Measurements from ENCODE around the gene CDK5.
"Not testable (repeated sequence)": the region's sequence is repeated elsewhere in the genome, so short reads cannot be mapped to it uniquely, and the experiment has no call there.

The CDK5 gene

GRCh38 chr7:151056666-151057505 is 811 bp downstream of the CDK5 start:
- DNase-seq (ENCODE audit: low spot score): no peak

- no peak for DNase-seq (ENCODE audit: low spot score)
Observed at GRCh38 chr7:151056283-151056665, 1.4 kb downstream of the CDK5 start.

- no peak for DNase-seq (ENCODE audit: low spot score)
Observed at GRCh38 chr7:151053751-151054150, 3.9 kb downstream of the CDK5 start.

GRCh38 chr7:151053096-151053495 is 4.6 kb downstream of the CDK5 start:
- no peak for DNase-seq (ENCODE audit: low spot score)

GRCh38 chr7:151051108-151051507 is 6.6 kb downstream of the CDK5 start:
- DNase-seq (ENCODE audit: low spot score): no peak

GRCh38 chr7:151048911-151049463 is 8.7 kb downstream of the CDK5 start:
- no peak for DNase-seq (ENCODE audit: low spot score)

GRCh38 chr7:151047976-151048815 is 9.5 kb downstream of the CDK5 start, which contains the start of gene ASIC3:
Gene ASIC3, plus strand, starts transcription at chr7:151048531. Its CDS starts 355 bp downstream, at chr7:151048886.
- DNase-seq (ENCODE audit: low spot score): no peak

GRCh38 chr7:151046603-151047573 is 10.8 kb downstream of the CDK5 start:
- DNase-seq (ENCODE audit: low spot score): no peak

GRCh38 chr7:151045967-151046366 is 11.7 kb downstream of the CDK5 start:
- no peak for DNase-seq (ENCODE audit: low spot score)

- no peak for DNase-seq (ENCODE audit: low spot score)
Observed at GRCh38 chr7:151045262-151045661, 12.4 kb downstream of the CDK5 start.

- DNase-seq (ENCODE audit: low spot score): no peak
Observed at GRCh38 chr7:151043959-151044358, 13.7 kb downstream of the CDK5 start.

GRCh38 chr7:151043449-151043848 is 14.2 kb downstream of the CDK5 start:
- DNase-seq (ENCODE audit: low spot score): not testable (repeated sequence)

- no peak for DNase-seq (ENCODE audit: low spot score)
Observed at GRCh38 chr7:151040616-151041375, 16.9 kb downstream of the CDK5 start.

- no peak for DNase-seq (ENCODE audit: low spot score)
Observed at GRCh38 chr7:151039850-151040548, 17.7 kb downstream of the CDK5 start.

GRCh38 chr7:151038951-151039849 is 18.5 kb downstream of the CDK5 start:
- no peak for DNase-seq (ENCODE audit: low spot score)

- DNase-seq (ENCODE audit: low spot score): no peak
Observed at GRCh38 chr7:151035902-151036301, 21.8 kb downstream of the CDK5 start.

GRCh38 chr7:151035026-151035717 is 22.5 kb downstream of the CDK5 start:
- DNase-seq (ENCODE audit: low spot score): no peak

- DNase-seq (ENCODE audit: low spot score): no peak
Observed at GRCh38 chr7:151034312-151035025, 23.2 kb downstream of the CDK5 start.

Measured in pons (tissue), 1 donor.